K562 treated with DMSO at 1 percent for 24 hours (cell line): ENCODE data around the gene GRM4. TPM values are rescaled to one million over a fixed set of nuclear protein-coding genes. Genes with fewer than 3 reads are reported as not detected.

ENCODE experiments used
- total RNA-seq: library from RNA; unstranded; fragments of 300-600 nt; gene quantifications from 2 replicates; pipeline ENCODE4 v1.2.3, GENCODE V29; 2022; ENCODE audit warnings: low read depth; ENCODE audit not compliant: insufficient read depth

The GRM4 gene
- not detected in 2 replicates for total RNA-seq

GRCh38 chr6:34146021-34146782 is at the start of gene GRM4:
Gene GRM4, minus strand, starts transcription at chr6:34146087. Its CDS starts 12,591 bp downstream, at chr6:34133496.

Other genes with a start within 250 kb of the GRM4 start
- 1,580 and 1,712 TPM in 2 replicates for gene HMGA1, start 90.8 kb upstream of the GRM4 start, total RNA-seq
- 187 and 196 TPM in 2 replicates for gene SMIM29, start 102.9 kb upstream of the GRM4 start, total RNA-seq
- gene NUDT3, start 246.6 kb upstream of the GRM4 start, total RNA-seq, result 13.5 and 13.9 TPM in 2 replicates